H1 (cell line): ENCODE measurements around the gene DOCK3. TPM values are rescaled to one million over a fixed set of nuclear protein-coding genes. Genes with fewer than 3 reads are reported as not detected.

Experiments
- CTCF ChIA-PET: fragments of 300-600 bp; sonication (Branson Sonifier 250); formaldehyde crosslinking; loops from one replicate; lab custom pipeline; 2021; ENCODE audit not compliant: partially characterized antibody; lab: Charles Lee
- POLR2A ChIA-PET: fragments of 300-600 bp; sonication (Branson Sonifier 250); formaldehyde crosslinking; loops from one replicate; lab custom pipeline; 2021; ENCODE audit warnings: inconsistent platforms; ENCODE audit not compliant: partially characterized antibody; lab: Charles Lee
- DNase-seq, 2 experiments: peaks; one replicate each; pipeline versions ENCODE4 v3.0.0 to v3.0.0-alpha.2; 2010 to 2022; ENCODE audit warnings: low spot score in 2 of 2, low read depth in 1 of 2, mixed read lengths in 1 of 2
- FAIRE-seq: peaks from 2 replicates; lab custom pipeline; 2011; peaks lifted over from hg19 to GRCh38; lab: Jason Lieb, UNC
- H2AFZ ChIP-seq: 2 replicates; pipeline ENCODE4 v1.8.1; 2012; ENCODE audit warnings: low read length, inconsistent platforms
- H2AK5ac ChIP-seq: 2 replicates; pipeline ENCODE4 v1.6.1; 2013; ENCODE audit warnings: low read depth, low read length
- H2BK120ac ChIP-seq: replicated peaks from 2 replicates; pipeline ENCODE3; 2013; ENCODE audit warnings: low read depth, low read length, inconsistent platforms
- H2BK12ac ChIP-seq: 2 replicates; pipeline ENCODE4 v1.6.1; 2013; ENCODE audit warnings: low read depth, low read length
- H2BK15ac ChIP-seq: 2 replicates; pipeline ENCODE4 v1.6.1; 2013; ENCODE audit warnings: low read length
- H2BK20ac ChIP-seq: 2 replicates; pipeline ENCODE4 v1.6.1; 2013; ENCODE audit warnings: low read length
- H2BK5ac ChIP-seq: 2 replicates; pipeline ENCODE4 v1.6.1; 2013; ENCODE audit warnings: low read depth, low read length
- H3K14ac ChIP-seq: 2 replicates; pipeline ENCODE4 v1.6.1; 2013; ENCODE audit warnings: inconsistent platforms; ENCODE audit not compliant: insufficient read length
- H3K18ac ChIP-seq: 2 replicates; pipeline ENCODE4 v1.6.1; 2013; ENCODE audit warnings: low read length; ENCODE audit errors: extremely low read depth
- H3K23ac ChIP-seq: 2 replicates; pipeline ENCODE4 v1.6.1; 2013; ENCODE audit warnings: inconsistent platforms; ENCODE audit not compliant: insufficient read length
- H3K23me2 ChIP-seq: 2 replicates; pipeline ENCODE4 v1.6.1; 2013; ENCODE audit warnings: low read depth, low read length
- H3K27ac ChIP-seq: 2 replicates; pipeline ENCODE4 v1.6.1; 2011; ENCODE audit warnings: low read depth, low read length, inconsistent platforms
- H3K27me3 ChIP-seq, 4 experiments: replicated peaks in 1 of 4; 1 replicate in 1 of 4; 2 replicates in 3 of 4; pipeline versions ENCODE4 v1.6.1 to v1.8.1; 2011 to 2013; ENCODE audit warnings: low read length in 3 of 4, mild to moderate bottlenecking in 3 of 4, inconsistent platforms in 2 of 4, mixed read lengths in 2 of 4, moderate library complexity in 1 of 4; ENCODE audit not compliant: control insufficient read depth in 3 of 4, insufficient read depth in 3 of 4; ENCODE audit errors: extremely low read depth in 1 of 4
- H3K36me3 ChIP-seq, 4 experiments: 2 replicates each; pipeline versions ENCODE4 v1.6.1 to v1.8.1; 2011 to 2013; ENCODE audit warnings: mild to moderate bottlenecking in 4 of 4, low read length in 3 of 4, moderate library complexity in 2 of 4, control low read depth in 1 of 4, inconsistent platforms in 1 of 4; ENCODE audit not compliant: insufficient read depth in 4 of 4, control insufficient read depth in 2 of 4
- H3K4ac ChIP-seq: replicated peaks from 2 replicates; pipeline ENCODE3; 2013; ENCODE audit warnings: low read length, low read depth, mixed read lengths, inconsistent platforms; ENCODE audit not compliant: insufficient read length
- H3K4me1 ChIP-seq, 4 experiments: replicated peaks in 1 of 4; 1 replicate in 1 of 4; 2 replicates in 3 of 4; pipeline versions ENCODE4 v1.6.1 to v1.8.1; 2011 to 2013; ENCODE audit warnings: low read length in 3 of 4, inconsistent platforms in 2 of 4, mixed read lengths in 1 of 4; ENCODE audit not compliant: insufficient read depth in 4 of 4, control insufficient read depth in 3 of 4
- H3K4me2 ChIP-seq, 2 experiments: 2 replicates each; pipeline versions ENCODE4 v1.6.1 to v1.8.1; 2011 to 2013; ENCODE audit warnings: low read depth in 2 of 2, low read length in 2 of 2, control low read depth in 1 of 2, inconsistent platforms in 1 of 2, mild to moderate bottlenecking in 1 of 2; ENCODE audit not compliant: insufficient read depth in 1 of 2
- H3K4me3 ChIP-seq, 4 experiments: fragments of 200-600, 300-600 bp in 1 of 4; sonication (generic), shearing (Covaris generic), sonication (Bioruptor Twin) in 1 of 4; 2 replicates each; pipeline versions ENCODE4 v1.5.1 to v1.8.1; 2011 to 2016; ENCODE audit warnings: low read length in 4 of 4, low read depth in 3 of 4, control low read depth in 2 of 4, inconsistent platforms in 2 of 4, mild to moderate bottlenecking in 2 of 4, mixed read lengths in 1 of 4, moderate library complexity in 1 of 4; ENCODE audit not compliant: insufficient read depth in 2 of 4; ENCODE audit errors: extremely low read depth in 1 of 4
- H3K56ac ChIP-seq: replicated peaks from 2 replicates; pipeline ENCODE3; 2013; ENCODE audit warnings: low read depth, mild to moderate bottlenecking, mixed read lengths, low read length, inconsistent platforms; ENCODE audit not compliant: insufficient read length
- H3K79me1 ChIP-seq: 2 replicates; pipeline ENCODE4 v1.6.1; 2013; ENCODE audit warnings: low read depth, low read length, control low read depth
- H3K79me2 ChIP-seq, 2 experiments: 2 replicates each; pipeline versions ENCODE4 v1.6.1 to v1.8.1; 2012 to 2013; ENCODE audit warnings: low read length in 2 of 2, mild to moderate bottlenecking in 2 of 2, inconsistent platforms in 1 of 2; ENCODE audit not compliant: insufficient read depth in 2 of 2, control insufficient read depth in 1 of 2
- H3K9ac ChIP-seq, 4 experiments: replicated peaks in 1 of 4; 1 replicate in 1 of 4; 2 replicates in 3 of 4; pipeline versions ENCODE4 v1.6.1 to v1.8.1; 2011 to 2013; ENCODE audit warnings: low read depth in 3 of 4, low read length in 3 of 4, control low read depth in 2 of 4, mild to moderate bottlenecking in 2 of 4, moderate library complexity in 2 of 4, inconsistent platforms in 1 of 4; ENCODE audit errors: extremely low read depth in 1 of 4
- H3K9me3 ChIP-seq, 2 experiments: 2 replicates each; pipeline versions ENCODE4 v1.6.1 to v1.8.1; 2012 to 2013; ENCODE audit warnings: mild to moderate bottlenecking in 2 of 2, moderate library complexity in 2 of 2, control low read depth in 1 of 2, inconsistent platforms in 1 of 2, low read depth in 1 of 2, low read length in 1 of 2, mixed read lengths in 1 of 2; ENCODE audit not compliant: insufficient read depth in 2 of 2
- H4K20me1 ChIP-seq, 2 experiments: replicated peaks in 1 of 2; 2 replicates each; pipeline versions ENCODE3 to v1.8.1; 2011 to 2013; ENCODE audit warnings: inconsistent platforms in 2 of 2, low read length in 2 of 2, mild to moderate bottlenecking in 1 of 2; ENCODE audit not compliant: insufficient read depth in 2 of 2, control insufficient read depth in 1 of 2
- H4K5ac ChIP-seq: 2 replicates; pipeline ENCODE4 v1.6.1; 2013; ENCODE audit warnings: low read length, low read depth, mixed read lengths, inconsistent platforms; ENCODE audit not compliant: insufficient read length
- H4K8ac ChIP-seq: 2 replicates; pipeline ENCODE4 v1.8.0; 2013; ENCODE audit warnings: mild to moderate bottlenecking, moderate library complexity, low read length, inconsistent platforms; ENCODE audit not compliant: insufficient read depth; ENCODE audit errors: extremely low read depth
- H4K91ac ChIP-seq: replicated peaks from 2 replicates; pipeline ENCODE3; 2013; ENCODE audit warnings: low read length, mixed read lengths, inconsistent platforms; ENCODE audit not compliant: insufficient read length
- ASH2L ChIP-seq: fragments of 200-600, 300-600 bp; sonication (generic); IDR thresholded peaks from one replicate; pipeline ENCODE4 v1.7.1; 2017; ENCODE audit warnings: low read length
- CBX5 ChIP-seq: fragments of 300-800, 300-1000 bp; sonication (generic); IDR thresholded peaks from 2 replicates; pipeline ENCODE4 v1.7.1; 2016; ENCODE audit warnings: antibody characterized with exemption, low read length, low read depth
- CTBP2 ChIP-seq: IDR thresholded peaks from 2 replicates; pipeline ENCODE4 v1.7.0; 2011; ENCODE audit warnings: borderline replicate concordance, mild to moderate bottlenecking, moderate library complexity, mixed read lengths, low read length; ENCODE audit not compliant: insufficient read depth, insufficient read length
- FOSL1 ChIP-seq: IDR thresholded peaks from 2 replicates; pipeline ENCODE4 v1.6.1; 2011; ENCODE audit warnings: mild to moderate bottlenecking, low read depth, low read length, moderate library complexity; ENCODE audit not compliant: insufficient read depth
- GTF2F1 ChIP-seq: IDR thresholded peaks from 2 replicates; pipeline ENCODE4 v1.6.1; 2012; ENCODE audit warnings: low read depth, low read length, improper control_type of control experiment, borderline replicate concordance
- KDM5A ChIP-seq: fragments of 200-600 bp; IDR thresholded peaks from 2 replicates; pipeline ENCODE4 v1.7.1; 2012; ENCODE audit warnings: mild to moderate bottlenecking, low read length, inconsistent platforms, mixed read lengths
- NRF1 ChIP-seq: IDR thresholded peaks from 2 replicates; pipeline ENCODE4 v1.6.1; 2011; ENCODE audit warnings: mild to moderate bottlenecking, low read depth, low read length, improper control_type of control experiment
- POU5F1 ChIP-seq: IDR thresholded peaks from 2 replicates; pipeline ENCODE4 v1.6.1; 2011; ENCODE audit warnings: low read depth, mild to moderate bottlenecking, low read length, moderate library complexity
- RFX5 ChIP-seq: IDR thresholded peaks from 2 replicates; pipeline ENCODE4 v1.6.1; 2011; ENCODE audit warnings: low read depth, low read length, improper control_type of control experiment, borderline replicate concordance
- SIN3A ChIP-seq, 2 experiments: IDR thresholded peaks in 1 of 2; conservative IDR thresholded peaks in 1 of 2; 2 replicates each; pipeline ENCODE4 v1.6.1; 2011 to 2012; ENCODE audit warnings: low read length in 2 of 2, improper control_type of control experiment in 1 of 2, low read depth in 1 of 2, mild to moderate bottlenecking in 1 of 2
- SIX5 ChIP-seq: IDR thresholded peaks from 2 replicates; pipeline ENCODE4 v1.6.1; 2011; ENCODE audit warnings: mild to moderate bottlenecking, low read depth, low read length
- SP1 ChIP-seq: IDR thresholded peaks from 2 replicates; pipeline ENCODE4 v1.6.1; 2011; ENCODE audit warnings: low read depth, low read length
- TAF7 ChIP-seq: optimal IDR thresholded peaks from 2 replicates; pipeline ENCODE3; 2011; ENCODE audit warnings: low read depth, mild to moderate bottlenecking, inconsistent platforms, low read length, moderate library complexity, borderline replicate concordance
- WGBS, 2 experiments: shearing (Covaris generic) in 1 of 2; methylation state at CpG; one replicate each; pipeline versions ENCODE4 v1.1.6 to v1.1.7; 2013 to 2015; ENCODE audit warnings: low lambda C conversion rate in 2 of 2, mixed read lengths in 2 of 2, inconsistent platforms in 1 of 2, low coverage in 1 of 2, missing lambda C conversion rate in 1 of 2; ENCODE audit not compliant: insufficient replicate concordance in 2 of 2, insufficient coverage in 1 of 2, insufficient read length in 1 of 2; ENCODE audit errors: extremely low coverage in 1 of 2, missing lambda C conversion rate in 1 of 2; 5-methylcytosine and 5-hydroxymethylcytosine counted together
- polyA plus RNA-seq, 7 experiments: library from polyadenylated mRNA; depleted of rRNA in 3 of 7; stranded (reverse) in 5 of 7; unstranded in 2 of 7; fragments of >200 nt in 5 of 7; fragments of 200-250 nt in 2 of 7; gene quantifications; 1 replicate in 5 of 7; 2 replicates in 1 of 7; 4 replicates in 1 of 7; pipeline versions ENCODE4 v1.2.1 to v1.2.3, GENCODE V29; 2011 to 2013; ENCODE audit warnings: missing spikeins in 2 of 7, mixed read lengths in 2 of 7
- total RNA-seq: library from RNA; stranded (reverse); fragmentation: NEBNext Ultra II Directional; extraction: Animal tissue kit (Norgen Biotek cat#: 25700); gene quantifications from 2 replicates; pipeline ENCODE4 v1.2.1, GENCODE V29; 2021
- TF ChIP-seq, protein P1 (sequence below): IDR thresholded peaks from 2 replicates; pipeline ENCODE4 v1.6.1; 2012; ENCODE audit warnings: inconsistent platforms

Gene DOCK3
- total and polyA plus RNA-seq, 2 of the 8 experiments (the other 6 are each of a cell fraction or from before 2014, with no cell fraction given), result 2.7 to 5.0 TPM

DNA sequence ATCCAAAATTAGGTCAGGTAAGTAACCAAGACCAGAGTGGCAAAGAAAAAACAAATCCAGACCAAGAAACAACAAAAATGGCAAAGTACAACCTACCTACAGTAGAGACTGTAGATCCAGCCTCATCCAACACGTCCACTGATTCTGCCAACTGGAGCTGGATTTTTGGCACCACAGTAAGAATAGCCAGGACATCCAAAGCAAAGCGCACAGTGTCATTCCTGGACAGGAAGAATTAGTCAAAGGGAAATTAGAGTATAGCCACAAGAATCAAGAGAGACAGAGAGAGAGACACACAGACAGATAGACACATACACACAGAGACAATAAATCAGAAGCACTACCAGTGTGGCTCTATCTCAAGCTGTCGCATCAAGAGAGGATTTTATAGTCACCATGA lies 747.5 kb downstream of the DOCK3 start:
- no peak overlapping the region for H3K4me3 ChIP-seq
- H3K27me3 ChIP-seq, result no peaks in the 10 kb centered on the region
- ChIA-PET POLR2A (interaction anchor here (1.1 kb wide), 1 partner anchor 19 kb away, joined by 3 read pairs; no protein-coding TSS in a partner anchor), CTCF (interaction anchor here (0.6 to 6.9 kb wide), 2 partner anchors 13 to 17 kb away, joined by 3 to 32 read pairs; no protein-coding TSS in a partner anchor)
- H2BK15ac ChIP-seq, result no peak overlapping the region
- no peak overlapping the region for H4K91ac ChIP-seq
- H3K4me2 ChIP-seq, result no peak overlapping the region
- no peak overlapping the region for H2BK120ac ChIP-seq
- no peak overlapping the region for H2BK12ac ChIP-seq
- H3K4me1 ChIP-seq, result peaks cover 0 to 2% (median 0%) of the 10 kb centered on the region in 4 experiments; a peak in 2 of 7 replicates
- H3K9me3 ChIP-seq, result no peaks in the 10 kb centered on the region
- no peak overlapping the region for H4K5ac ChIP-seq
- no peak overlapping the region for H2AFZ ChIP-seq
- no peak overlapping the region for H3K14ac ChIP-seq
- H3K23ac ChIP-seq, result no peak overlapping the region
- H3K79me2 ChIP-seq, result no peaks in the 10 kb centered on the region
- peaks cover 0 to 2% of the 10 kb centered on the region in 2 experiments for H4K20me1 ChIP-seq
- H3K4ac ChIP-seq, result no peak overlapping the region
- no peaks in the 10 kb centered on the region for H3K23me2 ChIP-seq
- H3K9ac ChIP-seq, result no peak overlapping the region; a peak in 1 of 7 replicates
- no peak overlapping the region for H2BK5ac ChIP-seq
- no peak overlapping the region for H2BK20ac ChIP-seq
- H3K36me3 ChIP-seq, result peaks cover 10 to 34% (median 16%) of the 10 kb centered on the region in 4 experiments; a peak in 7 of 8 replicates
- no peak overlapping the region for H2AK5ac ChIP-seq
- no peak overlapping the region for H3K18ac ChIP-seq
- H3K27ac ChIP-seq, result no peak overlapping the region
- DNase-seq (no peak), FAIRE-seq (no peak)
- no peak overlapping the region for H3K56ac ChIP-seq
- WGBS, 2 experiments, result 85% methylated on average over 3 of the region's 3 CpGs; no CpG with 5 or more reads in 1 of the 2 experiments
- no peak overlapping the region; the same call in 1 of the 2 replicates for H4K8ac ChIP-seq
- no peaks in the 10 kb centered on the region; the same call in 1 of the 2 replicates for H3K79me1 ChIP-seq
- TF ChIP-seq SIX5 (no peak), RFX5 (no peak), POU5F1 (no peak), CTBP2 (no peak), TAF7 (no peak), GTF2F1 (no peak), KDM5A (no peak), FOSL1 (no peak), CBX5 (no peak), NRF1 (no peak), SIN3A (conservative IDR thresholded peaks at IDR 0.05 in 1 of 2, IDR thresholded peaks at IDR 0.05 in 1 of 2; ENCODE audit: low read depth in 1 of 2, low read length in 2 of 2) (no peak), SP1 (no peak), ASH2L (no peak)
- TF ChIP-seq, protein P1, sequence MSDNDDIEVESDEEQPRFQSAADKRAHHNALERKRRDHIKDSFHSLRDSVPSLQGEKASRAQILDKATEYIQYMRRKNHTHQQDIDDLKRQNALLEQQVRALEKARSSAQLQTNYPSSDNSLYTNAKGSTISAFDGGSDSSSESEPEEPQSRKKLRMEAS, result no peak
